A673 (cell line): ENCODE data around the gene FAM43A. TPM values are rescaled to one million over a fixed set of nuclear protein-coding genes. Genes with fewer than 3 reads are reported as not detected.

ENCODE experiments used
- BruUV-seq: library from RNA; stranded (reverse); fragments of 400-500 nt; replicated peaks from 2 replicates; lab custom pipeline; 2021; lab: Mats Ljungman, UMichigan
- CTCF ChIA-PET: fragments of 300-600 bp; sonication (Branson Sonifier 250); formaldehyde crosslinking; loops from one replicate; lab custom pipeline; 2022; ENCODE audit warnings: antibody characterized with exemption; lab: Charles Lee
- POLR2A ChIA-PET: fragments of 300-600 bp; sonication (Branson Sonifier 250); formaldehyde crosslinking; loops from one replicate; lab custom pipeline; 2022; ENCODE audit warnings: antibody characterized with exemption; ENCODE audit not compliant: low non-redundant PET; lab: Charles Lee
- DNase-seq: peaks from one replicate; pipeline ENCODE4 v3.0.0-alpha.2; 2015; ENCODE audit warnings: low spot score
- H3K27ac ChIP-seq: fragments of 200-600 bp; sonication (generic); 2 replicates; pipeline ENCODE4 v1.5.1; 2016; ENCODE audit warnings: mixed run types, low read depth, mild to moderate bottlenecking, mixed read lengths, antibody characterized with exemption, low read length; ENCODE audit not compliant: poor library complexity, severe bottlenecking
- H3K27me3 ChIP-seq: fragments of 200-600 bp; sonication (generic); replicated peaks from 2 replicates; pipeline ENCODE4 v1.6.1; 2017; ENCODE audit warnings: mixed run types, low read depth, mild to moderate bottlenecking, mixed read lengths, antibody characterized with exemption, low read length; ENCODE audit not compliant: insufficient read depth, poor library complexity
- H3K36me3 ChIP-seq: fragments of 200-600 bp; sonication (generic); 2 replicates; pipeline ENCODE4 v1.6.1; 2016; ENCODE audit warnings: mixed run types, mild to moderate bottlenecking, mixed read lengths, antibody characterized with exemption, low read length; ENCODE audit not compliant: insufficient read depth, poor library complexity, severe bottlenecking
- H3K4me1 ChIP-seq: fragments of 200-600 bp; sonication (generic); 2 replicates; pipeline ENCODE4 v1.6.1; 2017; ENCODE audit warnings: mixed run types, mild to moderate bottlenecking, mixed read lengths, antibody characterized with exemption, low read length; ENCODE audit not compliant: insufficient read depth, poor library complexity, severe bottlenecking
- H3K4me3 ChIP-seq: fragments of 200-600 bp; sonication (generic); 2 replicates; pipeline ENCODE4 v1.5.1; 2016; ENCODE audit warnings: low read depth, mixed run types, mild to moderate bottlenecking, mixed read lengths, low read length; ENCODE audit not compliant: poor library complexity, severe bottlenecking
- H3K9me3 ChIP-seq: fragments of 200-600 bp; sonication (generic); 2 replicates; pipeline ENCODE4 v1.6.1; 2016; ENCODE audit warnings: mixed run types, low read depth, mild to moderate bottlenecking, mixed read lengths, antibody characterized with exemption, low read length; ENCODE audit not compliant: poor library complexity, severe bottlenecking
- EZH2 ChIP-seq: fragments of 200-600 bp; sonication (generic); IDR thresholded peaks from 2 replicates; pipeline ENCODE4 v1.6.1; 2017; ENCODE audit warnings: borderline replicate concordance, low read depth, mild to moderate bottlenecking, mixed read lengths, antibody characterized with exemption, low read length; ENCODE audit not compliant: poor library complexity, severe bottlenecking
- intact Hi-C: fragments of 100-400 bp; cut with micrococcal nuclease; formaldehyde crosslinking; loops from one replicate; pipeline ENCODE4 v1.10.0; 2022; ENCODE audit not compliant: unreplicated experiment
- total RNA-seq: library from RNA; stranded (reverse); gene quantifications from 2 replicates; pipeline ENCODE4 v1.2.3, GENCODE V29; 2021
- TF ChIP-seq, protein P1 (sequence below): fragments of 300-800, 200-600 bp; sonication (generic); conservative IDR thresholded peaks from 2 replicates; pipeline ENCODE4 v1.5.1; 2017; ENCODE audit warnings: low read depth, mild to moderate bottlenecking, antibody characterized with exemption, low read length, moderate library complexity, mixed read lengths

The FAM43A gene
- total RNA-seq, 1 experiment from 2014 or later: 38.7 TPM

DNA sequence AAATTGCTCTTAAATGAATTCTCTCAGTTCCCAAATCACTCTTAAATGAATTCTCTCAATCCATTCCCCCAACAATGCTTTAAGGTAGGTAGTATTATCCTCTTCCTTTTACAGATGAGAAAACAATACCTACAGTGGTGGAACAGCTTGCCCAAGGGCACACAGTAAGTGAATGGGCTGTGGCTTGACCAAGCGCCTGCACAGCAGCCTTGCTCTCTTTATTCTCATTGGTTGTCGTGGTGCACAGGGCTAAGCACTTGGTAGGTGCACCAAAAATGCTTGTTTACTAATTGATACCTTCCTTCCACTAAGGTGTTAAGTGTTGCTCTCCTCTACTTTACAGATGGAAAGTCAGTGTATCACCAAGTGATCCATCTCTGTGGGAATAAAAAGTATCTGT, 43.3 kb downstream of the FAM43A start:
- Histone ChIP-seq H3K36me3 (no peaks in the 10 kb centered on the region), H3K27ac (no peak overlapping the region), H3K27me3 (no peaks in the 10 kb centered on the region), H3K4me1 (peaks cover 12% of the 10 kb centered on the region), H3K9me3 (no peaks in the 10 kb centered on the region), H3K4me3 (no peak overlapping the region)
- BruUV-seq: no TSS peak
- no peak for DNase-seq
- intact Hi-C loops: no loop called here
- POLR2A ChIA-PET: interaction anchor here (0.6 kb wide), 1 partner anchor 286 kb away, joined by 5 read pairs; no protein-coding TSS in a partner anchor
- CTCF ChIA-PET: no interaction called here
- TF ChIP-seq, protein P1, sequence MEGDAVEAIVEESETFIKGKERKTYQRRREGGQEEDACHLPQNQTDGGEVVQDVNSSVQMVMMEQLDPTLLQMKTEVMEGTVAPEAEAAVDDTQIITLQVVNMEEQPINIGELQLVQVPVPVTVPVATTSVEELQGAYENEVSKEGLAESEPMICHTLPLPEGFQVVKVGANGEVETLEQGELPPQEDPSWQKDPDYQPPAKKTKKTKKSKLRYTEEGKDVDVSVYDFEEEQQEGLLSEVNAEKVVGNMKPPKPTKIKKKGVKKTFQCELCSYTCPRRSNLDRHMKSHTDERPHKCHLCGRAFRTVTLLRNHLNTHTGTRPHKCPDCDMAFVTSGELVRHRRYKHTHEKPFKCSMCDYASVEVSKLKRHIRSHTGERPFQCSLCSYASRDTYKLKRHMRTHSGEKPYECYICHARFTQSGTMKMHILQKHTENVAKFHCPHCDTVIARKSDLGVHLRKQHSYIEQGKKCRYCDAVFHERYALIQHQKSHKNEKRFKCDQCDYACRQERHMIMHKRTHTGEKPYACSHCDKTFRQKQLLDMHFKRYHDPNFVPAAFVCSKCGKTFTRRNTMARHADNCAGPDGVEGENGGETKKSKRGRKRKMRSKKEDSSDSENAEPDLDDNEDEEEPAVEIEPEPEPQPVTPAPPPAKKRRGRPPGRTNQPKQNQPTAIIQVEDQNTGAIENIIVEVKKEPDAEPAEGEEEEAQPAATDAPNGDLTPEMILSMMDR: no peak
- TF ChIP-seq EZH2: no peak

DNA sequence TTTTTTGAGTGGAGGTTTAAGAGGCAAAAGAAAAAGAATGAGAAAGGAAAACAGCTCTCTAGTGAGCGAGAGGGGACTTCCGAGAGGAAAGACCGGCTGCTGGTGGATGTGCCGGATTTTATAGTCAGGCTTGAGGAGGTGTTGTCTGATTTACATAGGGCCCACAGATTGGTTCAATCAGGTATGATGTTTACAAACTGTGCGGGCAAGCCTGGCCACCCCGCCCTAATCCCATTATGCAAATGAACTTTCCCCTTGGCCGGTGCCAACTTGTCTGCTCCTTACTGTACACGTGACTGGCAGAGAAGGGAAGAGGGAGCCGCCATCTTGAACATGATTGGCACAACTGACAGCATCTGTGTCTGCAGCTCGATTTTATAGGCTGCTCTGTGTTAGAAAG, 44.7 kb downstream of the FAM43A start:
- Histone ChIP-seq H3K4me1 (peaks cover 12% of the 10 kb centered on the region), H3K27me3 (no peaks in the 10 kb centered on the region), H3K36me3 (no peaks in the 10 kb centered on the region), H3K9me3 (no peaks in the 10 kb centered on the region), H3K4me3 (no peak overlapping the region), H3K27ac (peak overlapping the region; percentile 35)
- POLR2A ChIA-PET: interaction anchor here (1.1 kb wide), 1 partner anchor 39 kb away, joined by 3 read pairs; no protein-coding TSS in a partner anchor
- DNase-seq: peak; percentile 96
- CTCF ChIA-PET: interaction anchor here (0.7 kb wide), 1 partner anchor 539 kb away, joined by 6 read pairs; no protein-coding TSS in a partner anchor
- BruUV-seq: no TSS peak
- intact Hi-C loops: no loop called here
- TF ChIP-seq, protein P1: no peak
- TF ChIP-seq EZH2: no peak

DNA sequence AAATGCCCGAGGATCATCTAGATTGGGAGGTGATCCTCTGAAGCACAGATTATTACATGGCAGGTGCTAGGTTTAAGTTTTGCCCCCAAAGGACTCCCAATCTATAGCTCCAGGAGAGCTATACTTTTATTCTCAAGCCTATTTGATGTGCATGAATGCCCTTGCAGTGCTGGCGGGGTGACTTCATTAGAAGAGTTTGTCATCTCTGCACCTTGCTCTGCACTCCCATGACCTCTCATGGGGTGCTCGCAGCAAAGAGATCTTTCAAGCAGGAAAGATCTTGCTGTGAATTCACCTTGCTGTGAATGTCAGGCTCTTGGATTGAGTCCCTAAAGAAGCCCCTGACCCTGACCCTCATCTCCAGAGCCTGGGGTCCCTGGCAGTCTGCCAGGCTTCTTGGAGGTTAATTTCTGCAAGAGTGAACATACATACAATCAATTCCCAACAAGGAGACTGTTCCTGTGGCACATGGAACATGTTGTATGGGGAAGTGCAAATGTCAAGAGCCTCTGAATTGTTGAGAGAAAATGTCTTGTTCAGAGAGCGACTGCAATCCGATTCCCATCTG, 45.9 kb downstream of the FAM43A start:
- TF ChIP-seq EZH2: no peak
- TF ChIP-seq, protein P1: no peak
- no peak overlapping the region for H3K4me3 ChIP-seq
- CTCF ChIA-PET: no interaction called here

More for the DNA sequence above, 45.9 kb downstream of the FAM43A start:
- no peaks in the 10 kb centered on the region for H3K27me3 ChIP-seq
- H3K4me1 ChIP-seq: peaks cover 12% of the 10 kb centered on the region
- DNase-seq: no peak
- H3K9me3 ChIP-seq: no peaks in the 10 kb centered on the region
- BruUV-seq: no TSS peak
- POLR2A ChIA-PET: interaction anchor here (0.7 kb wide), 1 partner anchor 333 kb away, joined by 3 read pairs; no protein-coding TSS in a partner anchor
- H3K36me3 ChIP-seq: no peaks in the 10 kb centered on the region
- no peak overlapping the region for H3K27ac ChIP-seq
- intact Hi-C loops: no loop called here
